Vagina (tissue), 2 donors: ENCODE results near the gene LYRM9.

Experiments used
- POLR2A ChIP-seq, 2 donors: fragments of 450-650 bp; IDR thresholded peaks; one replicate each; pipeline ENCODE4 v1.6.1; 2017; ENCODE audit warnings: antibody characterized with exemption in 2 of 2, mild to moderate bottlenecking in 2 of 2, moderate library complexity in 2 of 2
- POLR2AphosphoS5 ChIP-seq, 2 donors: sonication (generic); formaldehyde crosslinking; IDR thresholded peaks; one replicate each; pipeline ENCODE4 v1.9.0; 2017; ENCODE audit warnings: antibody characterized with exemption in 2 of 2, mild to moderate bottlenecking in 2 of 2, low read depth in 1 of 2; ENCODE audit not compliant: insufficient read depth in 1 of 2
- TF ChIP-seq, protein P1 (sequence below), 3 experiments: fragments of 450-650 bp in 2 of 3; fragments of 200-600 bp in 1 of 3; sonication (generic) in 1 of 3; IDR thresholded peaks; one replicate each; pipeline ENCODE4 v1.5.1; 2017 to 2019; ENCODE audit warnings: antibody characterized with exemption in 3 of 3, mild to moderate bottlenecking in 2 of 3, moderate library complexity in 2 of 3

DNA sequence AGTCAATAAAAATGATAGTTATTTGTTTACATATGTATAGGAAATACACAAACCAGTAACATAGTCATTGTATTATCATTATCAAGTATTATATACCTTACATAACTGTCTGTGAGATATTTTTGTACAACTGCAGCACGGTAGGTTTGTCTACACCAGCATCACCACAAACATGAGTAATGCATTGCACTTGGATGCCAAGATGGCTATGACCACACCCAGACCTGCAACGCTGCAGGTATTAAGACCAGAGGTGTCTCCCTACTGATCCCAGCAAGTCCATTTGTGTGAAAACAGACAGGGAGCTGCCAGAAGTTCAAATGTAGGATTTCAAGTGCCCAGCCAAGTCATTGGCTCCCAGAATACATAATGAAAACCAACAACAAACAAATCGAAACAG lies 58.6 kb downstream of the LYRM9 start:
- TF ChIP-seq POLR2A (IDR thresholded peaks at IDR 0.05), result no peak
- TF ChIP-seq, protein P1, sequence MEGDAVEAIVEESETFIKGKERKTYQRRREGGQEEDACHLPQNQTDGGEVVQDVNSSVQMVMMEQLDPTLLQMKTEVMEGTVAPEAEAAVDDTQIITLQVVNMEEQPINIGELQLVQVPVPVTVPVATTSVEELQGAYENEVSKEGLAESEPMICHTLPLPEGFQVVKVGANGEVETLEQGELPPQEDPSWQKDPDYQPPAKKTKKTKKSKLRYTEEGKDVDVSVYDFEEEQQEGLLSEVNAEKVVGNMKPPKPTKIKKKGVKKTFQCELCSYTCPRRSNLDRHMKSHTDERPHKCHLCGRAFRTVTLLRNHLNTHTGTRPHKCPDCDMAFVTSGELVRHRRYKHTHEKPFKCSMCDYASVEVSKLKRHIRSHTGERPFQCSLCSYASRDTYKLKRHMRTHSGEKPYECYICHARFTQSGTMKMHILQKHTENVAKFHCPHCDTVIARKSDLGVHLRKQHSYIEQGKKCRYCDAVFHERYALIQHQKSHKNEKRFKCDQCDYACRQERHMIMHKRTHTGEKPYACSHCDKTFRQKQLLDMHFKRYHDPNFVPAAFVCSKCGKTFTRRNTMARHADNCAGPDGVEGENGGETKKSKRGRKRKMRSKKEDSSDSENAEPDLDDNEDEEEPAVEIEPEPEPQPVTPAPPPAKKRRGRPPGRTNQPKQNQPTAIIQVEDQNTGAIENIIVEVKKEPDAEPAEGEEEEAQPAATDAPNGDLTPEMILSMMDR (IDR thresholded peaks at IDR 0.05), result no peak
- TF ChIP-seq POLR2AphosphoS5 (IDR thresholded peaks at IDR 0.05; ENCODE audit: insufficient read depth in 1 of 2, low read depth in 1 of 2), result no peak
